Astrocyte (in vitro differentiated cells and primary cell): ENCODE results near the gene NFRKB. TPM values are rescaled to one million over a fixed set of nuclear protein-coding genes. Genes with fewer than 3 reads are reported as not detected.

Source experiments
- DNase-seq: peaks from one replicate; pipeline ENCODE4 v3.0.0-alpha.2; 2010; ENCODE audit warnings: low read depth
- FAIRE-seq: peaks from 2 replicates; lab custom pipeline; 2011; peaks lifted over from hg19 to GRCh38; lab: Jason Lieb, UNC
- H2AFZ ChIP-seq: 2 replicates; pipeline ENCODE4 v1.6.0; 2012; ENCODE audit warnings: low read depth, low read length, inconsistent platforms
- H3K27ac ChIP-seq: 2 replicates; pipeline ENCODE4 v1.5.1; 2011; ENCODE audit warnings: low read depth, low read length, inconsistent platforms
- H3K27me3 ChIP-seq: 2 replicates; pipeline ENCODE4 v1.6.0; 2011; ENCODE audit warnings: low read length, inconsistent platforms; ENCODE audit not compliant: insufficient read depth
- H3K36me3 ChIP-seq: 2 replicates; pipeline ENCODE4 v1.5.1; 2011; ENCODE audit warnings: low read length, inconsistent platforms; ENCODE audit not compliant: insufficient read depth
- H3K4me1 ChIP-seq: 2 replicates; pipeline ENCODE4 v1.5.1; 2011; ENCODE audit warnings: low read length, inconsistent platforms; ENCODE audit not compliant: insufficient read depth
- H3K4me2 ChIP-seq: 2 replicates; pipeline ENCODE4 v1.6.0; 2012; ENCODE audit warnings: low read length, inconsistent platforms
- H3K4me3 ChIP-seq: 2 replicates; pipeline ENCODE4 v1.5.1; 2011; ENCODE audit warnings: low read depth, mild to moderate bottlenecking, low read length, inconsistent platforms; ENCODE audit not compliant: insufficient read depth
- H3K79me2 ChIP-seq: 2 replicates; pipeline ENCODE4 v1.6.0; 2012; ENCODE audit warnings: mild to moderate bottlenecking, low read length, inconsistent platforms; ENCODE audit not compliant: insufficient read depth
- H3K9ac ChIP-seq: 2 replicates; pipeline ENCODE4 v1.6.0; 2012; ENCODE audit warnings: mild to moderate bottlenecking, low read length, inconsistent platforms
- H3K9me3 ChIP-seq: 2 replicates; pipeline ENCODE4 v1.5.1; 2012; ENCODE audit warnings: low read depth, mild to moderate bottlenecking, low read length, inconsistent platforms; ENCODE audit not compliant: insufficient read depth
- H4K20me1 ChIP-seq: 2 replicates; pipeline ENCODE4 v1.6.0; 2012; ENCODE audit warnings: low read length, inconsistent platforms; ENCODE audit not compliant: insufficient read depth
- H3K27ac Mint-ChIP-seq: one replicate; pipeline ENCODE4 v1.8.0; 2021; ENCODE audit warnings: mild to moderate bottlenecking, mixed read lengths; ENCODE audit not compliant: unreplicated experiment
- H3K27me3 Mint-ChIP-seq: one replicate; pipeline ENCODE4 v1.8.0; 2021; ENCODE audit warnings: low read depth, mixed read lengths; ENCODE audit not compliant: unreplicated experiment
- H3K36me3 Mint-ChIP-seq: one replicate; pipeline ENCODE4 v1.8.0; 2021; ENCODE audit warnings: low read depth, mixed read lengths; ENCODE audit not compliant: unreplicated experiment
- H3K4me1 Mint-ChIP-seq: one replicate; pipeline ENCODE4 v1.8.0; 2021; ENCODE audit warnings: low read depth, mixed read lengths; ENCODE audit not compliant: unreplicated experiment
- H3K4me3 Mint-ChIP-seq: one replicate; pipeline ENCODE4 v1.8.0; 2021; ENCODE audit warnings: mild to moderate bottlenecking, moderate library complexity, mixed read lengths; ENCODE audit not compliant: unreplicated experiment
- H3K9me3 Mint-ChIP-seq: one replicate; pipeline ENCODE4 v1.8.0; 2021; ENCODE audit warnings: mild to moderate bottlenecking, mixed read lengths; ENCODE audit not compliant: unreplicated experiment
- EZH2 ChIP-seq: IDR thresholded peaks from 2 replicates; pipeline ENCODE4 v1.6.1; 2012; ENCODE audit warnings: mild to moderate bottlenecking, low read length, inconsistent platforms; ENCODE audit not compliant: insufficient read depth
- total RNA-seq: library from RNA; stranded (reverse); gene quantifications from 2 replicates; pipeline ENCODE4 v1.2.1, GENCODE V29; 2021
- TF ChIP-seq, protein P1 (sequence below): IDR thresholded peaks from 2 replicates; pipeline ENCODE4 v1.5.1; 2011; ENCODE audit warnings: low read depth, mild to moderate bottlenecking, inconsistent platforms, low read length, moderate library complexity; ENCODE audit not compliant: insufficient read depth

Gene NFRKB
- total RNA-seq, 1 donor from 2014 or later = 24.9 TPM

DNA sequence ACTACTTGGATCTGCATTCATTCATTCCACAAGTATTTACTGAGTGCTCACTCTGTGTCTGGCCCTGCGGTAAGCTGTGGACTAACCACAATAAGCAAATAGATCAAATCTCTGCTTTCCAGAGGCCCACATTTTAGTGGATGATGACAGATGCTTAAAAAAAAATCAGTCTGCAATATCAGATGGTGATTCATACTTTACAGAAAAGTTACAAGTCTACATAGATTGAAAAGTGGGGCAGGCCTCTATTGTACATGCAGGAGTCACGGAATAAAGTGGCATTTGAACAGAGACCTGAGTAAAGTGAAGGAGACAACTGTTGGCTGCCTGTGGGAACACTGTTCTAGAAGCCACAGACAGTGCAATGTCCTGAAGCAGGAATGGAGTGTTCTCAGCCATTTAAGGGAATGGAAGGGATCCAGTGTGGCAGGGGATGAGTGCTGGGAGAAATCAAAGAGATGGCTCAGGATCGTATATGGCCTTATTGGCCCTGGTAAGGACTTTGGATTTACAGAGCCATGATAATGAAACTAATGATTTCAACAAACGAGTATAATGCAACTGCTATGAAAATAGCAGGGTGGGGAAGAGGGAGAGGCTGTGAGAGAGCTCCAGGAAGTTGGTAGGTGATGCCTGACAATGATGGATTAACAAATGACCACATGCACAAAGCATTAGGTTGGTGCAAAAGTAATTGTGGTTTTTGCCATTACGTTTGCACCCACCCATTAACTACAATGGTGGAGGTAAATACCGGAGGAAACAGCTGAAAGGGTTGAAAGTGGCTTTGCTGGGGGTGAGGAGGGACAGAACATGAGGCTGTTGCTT is 48.7 kb downstream of the NFRKB start:
- Histone ChIP-seq H3K27ac (peak overlapping the region; percentile 54), H3K4me3 (peak overlapping the region; percentile 3), H3K9ac (peak overlapping the region; percentile 34), H3K27me3 (peaks cover 34% of the 10 kb centered on the region), H2AFZ (no peak overlapping the region), H3K79me2 (no peaks in the 10 kb centered on the region), H4K20me1 (peaks cover 3% of the 10 kb centered on the region), H3K4me1 (peaks cover 14% of the 10 kb centered on the region), H3K36me3 (no peaks in the 10 kb centered on the region), H3K4me2 (peak overlapping the region; percentile 77), H3K9me3 (no peaks in the 10 kb centered on the region)
- peak overlapping the region; percentile 95 for H3K27ac Mint-ChIP-seq
- no peaks in the 10 kb centered on the region for H3K27me3 Mint-ChIP-seq
- no peak overlapping the region for H3K4me3 Mint-ChIP-seq
- TF ChIP-seq, protein P1, sequence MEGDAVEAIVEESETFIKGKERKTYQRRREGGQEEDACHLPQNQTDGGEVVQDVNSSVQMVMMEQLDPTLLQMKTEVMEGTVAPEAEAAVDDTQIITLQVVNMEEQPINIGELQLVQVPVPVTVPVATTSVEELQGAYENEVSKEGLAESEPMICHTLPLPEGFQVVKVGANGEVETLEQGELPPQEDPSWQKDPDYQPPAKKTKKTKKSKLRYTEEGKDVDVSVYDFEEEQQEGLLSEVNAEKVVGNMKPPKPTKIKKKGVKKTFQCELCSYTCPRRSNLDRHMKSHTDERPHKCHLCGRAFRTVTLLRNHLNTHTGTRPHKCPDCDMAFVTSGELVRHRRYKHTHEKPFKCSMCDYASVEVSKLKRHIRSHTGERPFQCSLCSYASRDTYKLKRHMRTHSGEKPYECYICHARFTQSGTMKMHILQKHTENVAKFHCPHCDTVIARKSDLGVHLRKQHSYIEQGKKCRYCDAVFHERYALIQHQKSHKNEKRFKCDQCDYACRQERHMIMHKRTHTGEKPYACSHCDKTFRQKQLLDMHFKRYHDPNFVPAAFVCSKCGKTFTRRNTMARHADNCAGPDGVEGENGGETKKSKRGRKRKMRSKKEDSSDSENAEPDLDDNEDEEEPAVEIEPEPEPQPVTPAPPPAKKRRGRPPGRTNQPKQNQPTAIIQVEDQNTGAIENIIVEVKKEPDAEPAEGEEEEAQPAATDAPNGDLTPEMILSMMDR = no peak
- no peak for TF ChIP-seq EZH2
- peaks cover 3% of the 10 kb centered on the region for H3K9me3 Mint-ChIP-seq
- DNase-seq = peak; percentile 99
- peaks cover 13% of the 10 kb centered on the region for H3K4me1 Mint-ChIP-seq
- H3K36me3 Mint-ChIP-seq = no peaks in the 10 kb centered on the region
- FAIRE-seq = peak; percentile 89

Other genes with a start within 250 kb of the NFRKB start
- not detected in 2 replicates for gene TMEM45B, start 79.7 kb downstream of the NFRKB start, total RNA-seq
- 9.6 and 10.1 TPM in 2 replicates for gene PRDM10, start 107.3 kb upstream of the NFRKB start, total RNA-seq
- gene APLP2, start 174.3 kb upstream of the NFRKB start, total RNA-seq = 804 and 849 TPM in 2 replicates